HG03342 (cell line): ENCODE data around the gene TINAG.

Experiments
- ATAC-seq: cut with Tn5 transposase; IDR thresholded peaks from one replicate; pipeline ENCODE4 v1.9.1; 2021; ENCODE audit warnings: mild to moderate bottlenecking, moderate library complexity; ENCODE audit not compliant: unreplicated experiment

The TINAG gene, protein sequence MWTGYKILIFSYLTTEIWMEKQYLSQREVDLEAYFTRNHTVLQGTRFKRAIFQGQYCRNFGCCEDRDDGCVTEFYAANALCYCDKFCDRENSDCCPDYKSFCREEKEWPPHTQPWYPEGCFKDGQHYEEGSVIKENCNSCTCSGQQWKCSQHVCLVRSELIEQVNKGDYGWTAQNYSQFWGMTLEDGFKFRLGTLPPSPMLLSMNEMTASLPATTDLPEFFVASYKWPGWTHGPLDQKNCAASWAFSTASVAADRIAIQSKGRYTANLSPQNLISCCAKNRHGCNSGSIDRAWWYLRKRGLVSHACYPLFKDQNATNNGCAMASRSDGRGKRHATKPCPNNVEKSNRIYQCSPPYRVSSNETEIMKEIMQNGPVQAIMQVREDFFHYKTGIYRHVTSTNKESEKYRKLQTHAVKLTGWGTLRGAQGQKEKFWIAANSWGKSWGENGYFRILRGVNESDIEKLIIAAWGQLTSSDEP

DNA sequence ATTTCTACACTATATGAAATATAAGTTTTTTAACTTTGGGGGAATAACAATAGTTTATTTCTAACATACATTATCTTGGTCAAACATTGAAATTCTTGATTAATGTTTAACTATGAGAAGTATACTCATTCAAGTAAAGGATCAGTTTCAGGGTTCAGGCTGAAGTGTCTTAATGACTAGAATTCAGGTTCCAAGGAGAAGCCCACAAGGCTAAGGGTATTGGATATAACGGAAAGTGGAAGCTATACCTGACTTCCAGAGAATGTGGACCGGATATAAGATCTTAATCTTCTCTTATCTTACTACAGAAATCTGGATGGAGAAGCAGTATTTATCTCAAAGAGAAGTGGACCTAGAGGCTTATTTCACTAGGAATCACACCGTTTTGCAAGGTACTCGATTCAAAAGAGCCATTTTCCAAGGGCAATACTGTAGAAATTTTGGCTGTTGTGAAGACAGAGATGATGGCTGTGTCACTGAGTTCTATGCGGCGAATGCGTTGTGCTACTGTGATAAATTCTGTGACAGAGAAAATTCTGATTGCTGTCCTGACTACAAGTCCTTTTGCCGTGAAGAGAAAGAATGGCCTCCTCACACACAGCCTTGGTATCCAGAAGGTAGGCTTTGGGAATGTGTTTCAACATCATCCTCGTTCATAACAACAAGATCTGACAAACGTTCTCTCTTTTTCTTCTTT lies at the start of gene TINAG:
TINAG (plus strand) TSS at position 153 of the 697 bp plus-strand sequence; CDS start at position 263, 110 bp downstream.
- ATAC-seq: peak; percentile 46

- no peak for ATAC-seq
These were observed 48.2 kb upstream of the TINAG start for GRCh38 chr6:54260025-54260424.

- no peak for ATAC-seq
These were observed 45.7 kb upstream of the TINAG start for GRCh38 chr6:54262499-54262898.

DNA sequence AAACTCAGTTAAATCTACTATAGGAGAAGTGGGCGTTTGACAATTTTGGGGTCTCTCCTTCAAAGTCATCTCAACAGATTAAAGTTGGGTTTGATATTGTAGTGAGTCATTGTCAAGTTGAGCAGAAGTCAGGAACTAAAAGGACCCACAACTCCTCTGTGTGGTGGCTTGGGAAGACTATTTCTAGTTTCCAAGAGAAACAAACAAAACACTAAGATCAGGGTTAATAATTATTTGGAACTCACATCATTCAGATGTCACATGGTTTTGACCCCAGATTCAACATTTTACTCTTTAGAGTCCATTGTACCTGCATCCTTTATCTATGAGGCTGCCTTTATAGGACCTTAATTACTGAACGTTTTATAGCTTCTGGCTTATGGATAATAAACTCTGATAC lies 45.3 kb upstream of the TINAG start:
- ATAC-seq: no peak

DNA sequence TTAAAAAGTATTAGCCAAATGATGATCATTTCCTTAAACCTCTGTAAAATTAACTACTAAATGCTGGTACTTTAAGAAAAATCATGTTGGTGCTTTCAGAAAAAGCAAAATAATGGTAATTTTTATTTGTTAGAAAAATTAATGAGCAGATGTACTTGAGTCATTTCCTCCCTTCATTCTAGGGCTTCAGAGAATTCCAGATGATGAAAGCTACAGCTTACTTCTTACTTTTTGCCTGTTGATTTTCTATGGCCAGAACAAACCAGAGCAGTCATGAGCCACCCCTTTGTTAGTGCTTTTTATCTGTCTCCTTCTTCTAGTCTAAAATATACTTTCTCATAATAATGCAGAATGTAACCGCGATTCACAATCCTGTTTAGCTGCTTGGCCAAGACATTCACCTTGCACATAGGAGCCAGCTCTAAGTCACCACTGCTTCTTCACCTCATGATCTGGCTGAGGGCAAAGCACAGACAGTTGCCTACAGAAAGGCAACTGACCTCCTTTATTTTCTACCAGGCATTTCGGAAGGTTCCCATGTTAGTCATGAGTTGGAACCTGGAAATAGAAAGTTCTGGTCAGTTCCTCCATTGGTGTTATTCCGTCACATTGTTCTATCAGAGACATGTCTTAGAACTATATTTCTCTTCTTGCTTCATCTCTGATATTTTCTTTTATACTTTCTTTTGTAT lies 43.5 kb upstream of the TINAG start:
- ATAC-seq: no peak

DNA sequence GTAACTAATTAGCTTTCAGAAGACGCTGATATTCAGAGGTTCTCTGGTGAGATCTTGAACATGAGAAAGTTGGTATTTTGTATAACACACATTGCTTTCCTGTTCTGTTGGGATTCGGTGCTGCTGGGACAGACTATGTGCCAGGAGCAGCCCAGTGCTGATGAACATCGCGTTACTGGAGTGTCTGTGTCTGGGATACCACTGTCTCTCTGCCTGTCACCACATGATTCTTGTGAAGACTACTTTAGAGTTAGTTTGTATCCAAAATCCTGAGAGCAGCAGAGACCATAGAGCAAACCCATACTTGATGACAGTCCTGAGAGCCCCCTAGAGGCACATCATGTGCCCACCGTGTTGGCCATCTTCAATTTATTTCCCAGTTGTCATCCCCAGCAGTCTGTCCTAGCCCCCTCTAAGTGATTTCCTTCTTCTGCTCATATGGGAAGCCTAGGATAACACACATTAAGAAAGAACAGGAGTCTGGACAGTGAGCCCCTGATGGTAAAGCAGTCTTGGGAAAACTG lies 41.8 kb upstream of the TINAG start:
- ATAC-seq: no peak

GRCh38 chr6:54267798-54268197 lies 40.4 kb upstream of the TINAG start:
- ATAC-seq: no peak

- no peak for ATAC-seq
These were observed 34.9 kb upstream of the TINAG start for GRCh38 chr6:54273214-54273820.

DNA sequence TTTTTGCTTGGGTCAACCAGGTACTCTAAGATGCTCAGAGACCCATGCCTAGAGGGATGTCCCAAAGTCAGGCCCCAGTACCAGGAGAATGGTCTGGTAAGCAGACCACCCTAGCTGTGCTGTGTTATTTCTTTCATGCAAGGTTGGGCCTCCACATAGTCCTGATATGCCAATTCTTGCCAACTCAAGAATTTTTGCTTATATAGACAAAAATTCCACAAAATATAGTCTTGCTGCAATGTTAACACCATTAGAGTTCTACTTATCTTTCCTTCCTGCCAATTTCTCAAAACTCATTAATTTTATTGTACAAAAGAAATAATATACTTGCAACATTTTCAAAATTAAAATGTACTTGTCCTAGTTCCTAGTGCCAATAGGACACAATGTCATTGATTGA lies 33.9 kb upstream of the TINAG start:
- ATAC-seq: no peak

- ATAC-seq: no peak
These were observed 26.1 kb upstream of the TINAG start for GRCh38 chr6:54282186-54282585.

GRCh38 chr6:54284161-54284860 lies 23.9 kb upstream of the TINAG start:
- no peak for ATAC-seq

DNA sequence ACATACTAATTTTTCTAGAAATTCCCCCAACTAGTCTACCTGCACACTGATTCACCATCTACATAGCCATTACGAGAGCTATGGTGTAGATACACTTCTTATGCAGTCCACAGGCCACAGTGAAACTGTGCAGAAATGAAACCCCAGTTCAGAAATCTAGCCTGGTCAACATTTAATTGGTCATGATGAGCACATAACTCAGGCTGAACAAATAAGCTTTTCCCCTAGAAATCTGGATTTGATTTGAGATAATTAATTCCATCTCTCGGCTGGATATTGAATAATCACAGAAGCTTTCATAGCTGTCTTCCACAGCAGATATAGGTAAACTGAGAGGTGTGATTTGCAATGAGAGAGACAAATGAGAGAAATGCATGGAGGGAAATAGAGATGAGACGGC lies 22.6 kb upstream of the TINAG start:
- no peak for ATAC-seq

GRCh38 chr6:54286141-54286540 lies 22.1 kb upstream of the TINAG start:
- ATAC-seq: no peak

DNA sequence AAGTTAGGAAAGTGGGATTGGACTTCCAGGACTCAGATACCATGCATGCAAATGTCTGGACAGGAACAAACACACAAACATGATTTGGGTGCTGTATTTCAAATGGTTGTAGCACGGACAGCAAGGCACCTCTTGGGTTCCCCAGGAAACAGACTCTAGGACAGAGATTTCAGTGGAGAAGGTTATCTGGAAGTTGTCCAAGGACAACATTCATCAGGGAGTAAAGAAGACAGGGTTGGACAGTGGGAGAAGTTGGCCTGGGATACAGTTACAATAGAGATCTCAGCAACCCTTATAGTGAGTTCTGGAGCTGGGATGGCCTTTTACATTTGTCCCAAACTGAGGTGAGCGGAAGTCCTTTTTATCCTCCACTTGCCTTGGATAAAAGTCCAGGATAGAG lies 19.8 kb upstream of the TINAG start:
- no peak for ATAC-seq

DNA sequence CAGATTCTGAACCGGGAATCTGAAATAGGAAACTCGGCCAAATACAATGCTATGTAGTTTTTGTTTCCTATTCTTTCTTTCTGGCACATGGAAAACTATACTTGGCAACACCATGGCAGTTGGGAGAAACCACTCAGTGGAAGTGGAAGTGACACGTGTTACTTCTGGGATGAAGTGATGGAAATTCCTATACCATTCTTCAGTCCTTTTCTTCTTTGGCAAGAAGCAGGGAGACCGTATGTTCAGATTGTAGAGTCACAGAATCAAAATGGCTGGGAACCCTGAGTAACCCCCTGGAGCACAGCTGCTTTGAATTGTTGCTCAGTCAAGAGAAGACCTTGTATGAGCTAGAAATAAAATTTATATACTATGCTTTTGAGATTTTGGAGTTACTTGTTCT lies 18.8 kb upstream of the TINAG start:
- no peak for ATAC-seq

DNA sequence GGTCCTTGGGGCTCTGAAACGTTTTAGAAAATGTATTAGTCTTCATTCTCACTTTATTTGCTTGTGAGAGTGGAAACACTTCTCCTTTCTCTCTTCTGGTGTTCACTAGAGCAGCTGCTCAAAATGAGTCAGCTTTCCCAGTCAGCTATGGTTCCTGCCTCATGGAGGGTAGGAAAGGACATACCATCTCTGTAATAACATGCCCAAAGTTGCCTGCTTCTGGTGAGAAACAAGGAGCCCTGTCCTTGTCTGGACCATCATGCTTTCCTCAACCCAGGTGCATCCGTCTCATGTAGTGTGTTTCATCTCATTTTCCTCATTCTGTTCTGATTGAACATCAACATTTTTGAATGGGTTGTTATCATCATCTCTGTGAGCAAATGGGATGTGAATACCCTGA lies 17.1 kb upstream of the TINAG start:
- peak; percentile 74 for ATAC-seq

- peak; percentile 93 for ATAC-seq
These were observed 16.5 kb upstream of the TINAG start for GRCh38 chr6:54291738-54292137.

DNA sequence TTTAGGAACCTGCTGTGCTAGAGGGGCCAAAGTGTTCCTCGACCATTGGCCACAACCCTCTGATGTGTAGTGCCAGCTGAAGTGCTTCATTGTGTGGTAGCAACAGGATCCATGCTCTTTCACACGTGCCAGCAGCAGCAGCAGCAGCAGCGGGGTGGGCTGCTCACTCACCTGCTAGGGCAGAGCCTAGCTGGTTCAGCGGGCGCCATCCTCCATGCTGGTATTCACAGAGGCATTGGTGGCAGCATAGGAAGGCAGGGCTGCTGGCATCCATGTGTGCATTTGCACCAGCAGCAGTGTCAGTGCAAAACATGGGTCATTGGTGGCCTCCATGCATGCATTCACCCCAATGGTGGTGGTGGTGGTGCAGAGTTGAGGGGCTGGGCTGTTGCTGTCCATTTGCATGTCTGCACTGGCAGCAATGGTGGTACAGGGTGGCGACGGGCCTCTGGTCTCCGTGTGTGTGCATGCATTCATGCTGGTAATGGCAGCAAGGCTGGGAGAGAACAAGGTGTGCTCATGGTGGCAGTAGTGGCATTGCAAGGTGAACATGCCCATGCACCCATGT lies 13.2 kb upstream of the TINAG start:
- no peak for ATAC-seq

DNA sequence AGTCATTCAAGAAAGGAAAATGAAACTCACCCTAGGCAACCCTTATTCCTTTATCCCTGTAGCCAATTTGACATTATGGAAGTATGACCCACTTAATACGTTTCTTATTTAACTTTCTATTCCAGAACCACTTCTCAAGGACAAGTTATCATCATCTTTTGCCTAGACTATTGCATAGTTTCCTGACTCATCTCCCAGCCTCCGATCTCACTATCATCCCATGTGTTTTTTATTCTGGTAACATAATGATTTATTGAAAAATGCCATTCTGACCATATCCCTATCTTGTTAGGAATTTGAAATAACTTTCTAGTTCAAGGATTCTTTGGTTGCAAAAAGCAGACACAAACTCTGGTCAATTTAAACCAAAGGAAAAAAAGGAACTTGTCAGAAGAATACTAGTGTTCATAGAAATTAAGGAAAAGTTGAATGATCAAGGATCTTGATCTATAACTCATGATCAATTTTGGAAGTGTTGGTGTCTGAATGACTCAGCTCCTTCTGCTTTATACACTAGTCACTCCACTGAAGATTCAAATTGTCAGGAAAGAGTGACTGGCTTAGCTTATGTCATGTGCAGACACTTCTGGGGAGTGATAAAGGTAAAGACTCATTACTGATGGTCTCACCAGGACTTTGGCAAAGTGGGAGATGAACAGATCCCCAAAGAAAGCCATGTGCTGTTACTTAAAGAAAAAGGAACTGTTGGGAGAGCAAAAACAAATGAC lies 8.5 kb upstream of the TINAG start:
- no peak for ATAC-seq
